GM23338 (cell line): ENCODE measurements around the gene TEDC1.

Experiments
- CREB1 ChIP-seq: fragments of 250-450 bp; sonication (Bioruptor Pico); IDR thresholded peaks from 2 replicates; pipeline ENCODE4 v1.5.0; 2020; ENCODE audit warnings: low read depth, mild to moderate bottlenecking, moderate library complexity
- EZH2 ChIP-seq: fragments of 200-600 bp; sonication (generic); IDR thresholded peaks from one replicate; pipeline ENCODE4 v1.8.0; 2017; ENCODE audit warnings: antibody characterized with exemption, mild to moderate bottlenecking, low read depth; ENCODE audit not compliant: unreplicated experiment
- EZH2phosphoT487 ChIP-seq: fragments of 200-600 bp; sonication (generic); IDR thresholded peaks from one replicate; pipeline ENCODE4 v1.8.1; 2018; ENCODE audit warnings: antibody characterized with exemption; ENCODE audit not compliant: unreplicated experiment
- JUNB ChIP-seq: IDR thresholded peaks from one replicate; pipeline ENCODE4 v1.6.1; 2016; ENCODE audit warnings: antibody characterized with exemption; ENCODE audit not compliant: unreplicated experiment
- NANOG ChIP-seq: IDR thresholded peaks from 2 replicates; pipeline ENCODE4 v1.6.1; 2016; ENCODE audit warnings: antibody characterized with exemption, borderline replicate concordance
- POLR2AphosphoS5 ChIP-seq: IDR thresholded peaks from 2 replicates; pipeline ENCODE4 v1.6.1; 2016; ENCODE audit warnings: antibody characterized with exemption, low read depth
- TF ChIP-seq, protein P1 (sequence below), 2 experiments: fragments of 200-600 bp in 1 of 2; sonication (generic) in 1 of 2; conservative IDR thresholded peaks; 2 replicates each; pipeline versions ENCODE4 v1.5.1 to v1.6.1; 2016 to 2017; ENCODE audit warnings: antibody characterized with exemption in 2 of 2, low read depth in 2 of 2, mild to moderate bottlenecking in 2 of 2, moderate library complexity in 1 of 2
- TF ChIP-seq, protein P2 (sequence below): IDR thresholded peaks from one replicate; pipeline ENCODE4 v1.6.1; 2018; ENCODE audit warnings: antibody characterized with exemption; ENCODE audit not compliant: unreplicated experiment

DNA sequence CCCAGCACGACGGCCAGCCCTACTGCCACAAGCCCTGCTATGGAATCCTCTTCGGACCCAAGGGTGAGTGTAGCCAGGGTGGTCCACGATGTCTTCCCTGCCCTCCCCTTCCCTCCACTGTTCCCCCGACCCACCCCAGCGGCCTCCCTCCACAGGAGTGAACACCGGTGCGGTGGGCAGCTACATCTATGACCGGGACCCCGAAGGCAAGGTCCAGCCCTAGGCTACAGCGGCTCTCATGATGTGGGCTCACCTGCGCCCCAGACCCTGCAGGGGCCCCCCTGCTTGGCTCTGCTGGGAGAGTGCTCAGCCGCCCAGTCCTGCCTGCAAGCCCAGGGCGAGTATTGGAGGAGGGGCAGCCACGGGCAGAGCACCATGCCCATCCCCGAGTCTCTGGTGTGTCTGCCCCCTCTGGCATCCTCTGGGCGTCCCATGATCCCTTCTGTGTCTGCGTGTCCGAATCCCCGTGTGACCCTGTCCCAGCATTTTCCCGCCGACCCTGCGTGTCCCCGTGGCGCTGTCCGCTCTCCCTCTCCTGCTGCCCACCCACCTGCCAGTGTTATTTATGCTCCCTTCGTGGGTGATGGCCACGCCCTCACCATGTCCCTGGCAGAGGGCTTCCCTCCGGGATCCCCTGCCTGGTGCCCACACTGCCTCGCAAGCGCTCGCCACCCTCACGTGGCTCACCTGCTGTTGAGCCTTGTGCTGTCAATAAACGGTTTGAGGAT lies 11.5 kb upstream of the TEDC1 start:
- no peak for TF ChIP-seq POLR2AphosphoS5
- TF ChIP-seq, protein P1, sequence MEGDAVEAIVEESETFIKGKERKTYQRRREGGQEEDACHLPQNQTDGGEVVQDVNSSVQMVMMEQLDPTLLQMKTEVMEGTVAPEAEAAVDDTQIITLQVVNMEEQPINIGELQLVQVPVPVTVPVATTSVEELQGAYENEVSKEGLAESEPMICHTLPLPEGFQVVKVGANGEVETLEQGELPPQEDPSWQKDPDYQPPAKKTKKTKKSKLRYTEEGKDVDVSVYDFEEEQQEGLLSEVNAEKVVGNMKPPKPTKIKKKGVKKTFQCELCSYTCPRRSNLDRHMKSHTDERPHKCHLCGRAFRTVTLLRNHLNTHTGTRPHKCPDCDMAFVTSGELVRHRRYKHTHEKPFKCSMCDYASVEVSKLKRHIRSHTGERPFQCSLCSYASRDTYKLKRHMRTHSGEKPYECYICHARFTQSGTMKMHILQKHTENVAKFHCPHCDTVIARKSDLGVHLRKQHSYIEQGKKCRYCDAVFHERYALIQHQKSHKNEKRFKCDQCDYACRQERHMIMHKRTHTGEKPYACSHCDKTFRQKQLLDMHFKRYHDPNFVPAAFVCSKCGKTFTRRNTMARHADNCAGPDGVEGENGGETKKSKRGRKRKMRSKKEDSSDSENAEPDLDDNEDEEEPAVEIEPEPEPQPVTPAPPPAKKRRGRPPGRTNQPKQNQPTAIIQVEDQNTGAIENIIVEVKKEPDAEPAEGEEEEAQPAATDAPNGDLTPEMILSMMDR (conservative IDR thresholded peaks at IDR 0.05; ENCODE audit: low read depth in 2 of 2), result no peak
- no peak for TF ChIP-seq EZH2phosphoT487
- TF ChIP-seq EZH2, result peak; percentile 78
- TF ChIP-seq, protein P2, sequence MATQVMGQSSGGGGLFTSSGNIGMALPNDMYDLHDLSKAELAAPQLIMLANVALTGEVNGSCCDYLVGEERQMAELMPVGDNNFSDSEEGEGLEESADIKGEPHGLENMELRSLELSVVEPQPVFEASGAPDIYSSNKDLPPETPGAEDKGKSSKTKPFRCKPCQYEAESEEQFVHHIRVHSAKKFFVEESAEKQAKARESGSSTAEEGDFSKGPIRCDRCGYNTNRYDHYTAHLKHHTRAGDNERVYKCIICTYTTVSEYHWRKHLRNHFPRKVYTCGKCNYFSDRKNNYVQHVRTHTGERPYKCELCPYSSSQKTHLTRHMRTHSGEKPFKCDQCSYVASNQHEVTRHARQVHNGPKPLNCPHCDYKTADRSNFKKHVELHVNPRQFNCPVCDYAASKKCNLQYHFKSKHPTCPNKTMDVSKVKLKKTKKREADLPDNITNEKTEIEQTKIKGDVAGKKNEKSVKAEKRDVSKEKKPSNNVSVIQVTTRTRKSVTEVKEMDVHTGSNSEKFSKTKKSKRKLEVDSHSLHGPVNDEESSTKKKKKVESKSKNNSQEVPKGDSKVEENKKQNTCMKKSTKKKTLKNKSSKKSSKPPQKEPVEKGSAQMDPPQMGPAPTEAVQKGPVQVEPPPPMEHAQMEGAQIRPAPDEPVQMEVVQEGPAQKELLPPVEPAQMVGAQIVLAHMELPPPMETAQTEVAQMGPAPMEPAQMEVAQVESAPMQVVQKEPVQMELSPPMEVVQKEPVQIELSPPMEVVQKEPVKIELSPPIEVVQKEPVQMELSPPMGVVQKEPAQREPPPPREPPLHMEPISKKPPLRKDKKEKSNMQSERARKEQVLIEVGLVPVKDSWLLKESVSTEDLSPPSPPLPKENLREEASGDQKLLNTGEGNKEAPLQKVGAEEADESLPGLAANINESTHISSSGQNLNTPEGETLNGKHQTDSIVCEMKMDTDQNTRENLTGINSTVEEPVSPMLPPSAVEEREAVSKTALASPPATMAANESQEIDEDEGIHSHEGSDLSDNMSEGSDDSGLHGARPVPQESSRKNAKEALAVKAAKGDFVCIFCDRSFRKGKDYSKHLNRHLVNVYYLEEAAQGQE, result no peak
- no peak for TF ChIP-seq CREB1 (CRISPR knock-in tag)
- TF ChIP-seq NANOG, result no peak
- no peak for TF ChIP-seq JUNB
